Measurements from ENCODE around the gene GALNT7. TPM values are rescaled to one million over a fixed set of nuclear protein-coding genes. Genes with fewer than 3 reads are reported as not detected.
"Not testable (repeated sequence)": the region's sequence is repeated elsewhere in the genome, so short reads cannot be mapped to it uniquely, and the experiment has no call there.

The GALNT7 gene
- polyA plus RNA-seq (2013, experiment 1 of 2), result 43.8 TPM
- 39.5 TPM for polyA plus RNA-seq (2013, experiment 2 of 2)

GRCh38 chr4:173168396-173169177, at the start of gene GALNT7:
Gene GALNT7 (plus strand): TSS chr4:173168811. CDS start chr4:173168836, 25 bp downstream.
- H3K4me1 ChIP-seq (ENCODE audit: insufficient read depth, low read length), result peaks cover 37% of the 10 kb centered on the region
- H3K9ac ChIP-seq (ENCODE audit: low read depth, low read length), result peak within 1 kb of the TSS; percentile 90
- H3K36me3 ChIP-seq (ENCODE audit: insufficient read depth, low read length), result peaks cover 16% of the 10 kb centered on the region
- H3K27me3 ChIP-seq (ENCODE audit: insufficient read depth, low read length), result no peaks in the 10 kb centered on the region
- peak within 1 kb of the TSS; percentile 88 for H3K4me3 ChIP-seq (ENCODE audit: low read length)
- peak within 1 kb of the TSS; percentile 93 for H3K27ac ChIP-seq (ENCODE audit: low read depth, low read length)
- WGBS, result under 1% methylated on average over 64 of the region's 64 CpGs
- no peaks in the 10 kb centered on the region for H3K9me3 ChIP-seq (ENCODE audit: insufficient read depth, low read depth, low read length)

- H3K9ac ChIP-seq (ENCODE audit: low read depth, low read length); H3K4me1 ChIP-seq (ENCODE audit: insufficient read depth, low read length); H3K27me3 ChIP-seq (ENCODE audit: insufficient read depth, low read length); H3K36me3 ChIP-seq (ENCODE audit: insufficient read depth, low read length); H3K27ac ChIP-seq (ENCODE audit: low read depth, low read length); H3K4me3 ChIP-seq (ENCODE audit: low read length); H3K9me3 ChIP-seq (ENCODE audit: insufficient read depth, low read depth, low read length): not testable (repeated sequence)
- WGBS, result 100% methylated on average over 1 of the region's 2 CpGs
These were observed 49.8 kb upstream of the GALNT7 start for GRCh38 chr4:173118819-173119218.

- Histone ChIP-seq H3K27ac (ENCODE audit: low read depth, low read length) (no peak overlapping the region), H3K4me3 (ENCODE audit: low read length) (no peak overlapping the region), H3K27me3 (ENCODE audit: insufficient read depth, low read length) (no peaks in the 10 kb centered on the region), H3K4me1 (ENCODE audit: insufficient read depth, low read length) (peaks cover 5% of the 10 kb centered on the region; the same call in 1 of the 2 replicates), H3K9me3 (ENCODE audit: insufficient read depth, low read depth, low read length) (no peaks in the 10 kb centered on the region), H3K9ac (ENCODE audit: low read depth, low read length) (no peak overlapping the region), H3K36me3 (ENCODE audit: insufficient read depth, low read length) (no peaks in the 10 kb centered on the region)
- 95% methylated on average over 3 of the region's 3 CpGs for WGBS
These were observed 48.8 kb upstream of the GALNT7 start for GRCh38 chr4:173119818-173120217.

- no peak overlapping the region for H3K4me3 ChIP-seq (ENCODE audit: low read length)
- H3K4me1 ChIP-seq (ENCODE audit: insufficient read depth, low read length), result peaks cover 5% of the 10 kb centered on the region; the same call in 1 of the 2 replicates
- no peaks in the 10 kb centered on the region for H3K36me3 ChIP-seq (ENCODE audit: insufficient read depth, low read length)
- no peak overlapping the region for H3K9ac ChIP-seq (ENCODE audit: low read depth, low read length)
- H3K27me3 ChIP-seq (ENCODE audit: insufficient read depth, low read length), result no peaks in the 10 kb centered on the region
- 65% methylated on average over 3 of the region's 3 CpGs for WGBS
- H3K9me3 ChIP-seq (ENCODE audit: insufficient read depth, low read depth, low read length), result no peaks in the 10 kb centered on the region
- no peak overlapping the region for H3K27ac ChIP-seq (ENCODE audit: low read depth, low read length)
These were observed 47.5 kb upstream of the GALNT7 start for GRCh38 chr4:173121076-173121561.

- Histone ChIP-seq H3K9me3 (ENCODE audit: insufficient read depth, low read depth, low read length) (no peaks in the 10 kb centered on the region), H3K9ac (ENCODE audit: low read depth, low read length) (no peak overlapping the region), H3K36me3 (ENCODE audit: insufficient read depth, low read length) (no peaks in the 10 kb centered on the region), H3K27me3 (ENCODE audit: insufficient read depth, low read length) (no peaks in the 10 kb centered on the region), H3K4me1 (ENCODE audit: insufficient read depth, low read length) (peaks cover 5% of the 10 kb centered on the region; the same call in 1 of the 2 replicates), H3K27ac (ENCODE audit: low read depth, low read length) (no peak overlapping the region), H3K4me3 (ENCODE audit: low read length) (no peak overlapping the region)
- WGBS, result 89% methylated on average over 7 of the region's 7 CpGs
These were observed 44.3 kb upstream of the GALNT7 start for GRCh38 chr4:173124209-173124865.

- no peak overlapping the region for H3K4me3 ChIP-seq (ENCODE audit: low read length)
- WGBS, result 83% methylated on average over 4 of the region's 4 CpGs
- H3K9me3 ChIP-seq (ENCODE audit: insufficient read depth, low read depth, low read length), result no peaks in the 10 kb centered on the region
- no peak overlapping the region for H3K9ac ChIP-seq (ENCODE audit: low read depth, low read length)
- no peaks in the 10 kb centered on the region for H3K27me3 ChIP-seq (ENCODE audit: insufficient read depth, low read length)
- no peak overlapping the region for H3K27ac ChIP-seq (ENCODE audit: low read depth, low read length)
- H3K36me3 ChIP-seq (ENCODE audit: insufficient read depth, low read length), result no peaks in the 10 kb centered on the region
- peaks cover 5% of the 10 kb centered on the region; the same call in 1 of the 2 replicates for H3K4me1 ChIP-seq (ENCODE audit: insufficient read depth, low read length)
These were observed 43.3 kb upstream of the GALNT7 start for GRCh38 chr4:173125216-173125812.

- no peak overlapping the region for H3K27ac ChIP-seq (ENCODE audit: low read depth, low read length)
- WGBS, result 89% methylated on average over 6 of the region's 6 CpGs
- H3K9ac ChIP-seq (ENCODE audit: low read depth, low read length), result no peak overlapping the region
- H3K9me3 ChIP-seq (ENCODE audit: insufficient read depth, low read depth, low read length), result no peaks in the 10 kb centered on the region
- H3K4me3 ChIP-seq (ENCODE audit: low read length), result no peak overlapping the region
- H3K36me3 ChIP-seq (ENCODE audit: insufficient read depth, low read length), result no peaks in the 10 kb centered on the region
- no peaks in the 10 kb centered on the region for H3K27me3 ChIP-seq (ENCODE audit: insufficient read depth, low read length)
- H3K4me1 ChIP-seq (ENCODE audit: insufficient read depth, low read length), result no peaks in the 10 kb centered on the region
These were observed 40.3 kb upstream of the GALNT7 start for GRCh38 chr4:173128199-173128890.

GRCh38 chr4:173130687-173131086, 37.9 kb upstream of the GALNT7 start:
- H3K36me3 ChIP-seq (ENCODE audit: insufficient read depth, low read length), result no peaks in the 10 kb centered on the region
- no peak overlapping the region for H3K9ac ChIP-seq (ENCODE audit: low read depth, low read length)
- H3K4me3 ChIP-seq (ENCODE audit: low read length), result no peak overlapping the region
- no peaks in the 10 kb centered on the region for H3K27me3 ChIP-seq (ENCODE audit: insufficient read depth, low read length)
- H3K4me1 ChIP-seq (ENCODE audit: insufficient read depth, low read length), result no peaks in the 10 kb centered on the region
- H3K27ac ChIP-seq (ENCODE audit: low read depth, low read length), result no peak overlapping the region
- H3K9me3 ChIP-seq (ENCODE audit: insufficient read depth, low read depth, low read length), result no peaks in the 10 kb centered on the region
- 98% methylated on average over 5 of the region's 5 CpGs for WGBS

GRCh38 chr4:173134426-173134825, 34.2 kb upstream of the GALNT7 start:
- Histone ChIP-seq H3K27me3 (ENCODE audit: insufficient read depth, low read length) (no peaks in the 10 kb centered on the region), H3K4me1 (ENCODE audit: insufficient read depth, low read length) (peaks cover 3% of the 10 kb centered on the region; the same call in 1 of the 2 replicates), H3K36me3 (ENCODE audit: insufficient read depth, low read length) (no peaks in the 10 kb centered on the region), H3K27ac (ENCODE audit: low read depth, low read length) (no peak overlapping the region), H3K9ac (ENCODE audit: low read depth, low read length) (no peak overlapping the region), H3K4me3 (ENCODE audit: low read length) (no peak overlapping the region), H3K9me3 (ENCODE audit: insufficient read depth, low read depth, low read length) (no peaks in the 10 kb centered on the region)
- WGBS, result 94% methylated on average over 1 of the region's 2 CpGs

- H3K4me1 ChIP-seq (ENCODE audit: insufficient read depth, low read length), result peaks cover 9% of the 10 kb centered on the region
- WGBS, result 92% methylated on average over 3 of the region's 3 CpGs
- H3K9ac ChIP-seq (ENCODE audit: low read depth, low read length), result no peak overlapping the region
- no peak overlapping the region for H3K27ac ChIP-seq (ENCODE audit: low read depth, low read length)
- H3K9me3 ChIP-seq (ENCODE audit: insufficient read depth, low read depth, low read length), result no peaks in the 10 kb centered on the region
- H3K27me3 ChIP-seq (ENCODE audit: insufficient read depth, low read length), result no peaks in the 10 kb centered on the region
- no peak overlapping the region for H3K4me3 ChIP-seq (ENCODE audit: low read length)
- H3K36me3 ChIP-seq (ENCODE audit: insufficient read depth, low read length), result no peaks in the 10 kb centered on the region
These were observed 33.3 kb upstream of the GALNT7 start for GRCh38 chr4:173135241-173135847.
